Adrenal gland (tissue), 5 donors: ENCODE data around the gene SMYD1.

Source experiments
- CTCF ChIP-seq, 6 experiments: fragments of 450-650 bp in 4 of 6; fragments of 200-600 bp in 2 of 6; sonication (generic) in 1 of 6; IDR thresholded peaks; 1 replicate in 5 of 6; 2 replicates in 1 of 6; pipeline versions ENCODE4 v1.5.1 to v1.8.0; 2016 to 2021; ENCODE audit warnings: antibody characterized with exemption in 6 of 6, mild to moderate bottlenecking in 2 of 6, moderate library complexity in 1 of 6
- POLR2A ChIP-seq, 2 donors: fragments of 450-650 bp; IDR thresholded peaks; one replicate each; pipeline ENCODE4 v1.6.1; 2017; ENCODE audit warnings: antibody characterized with exemption in 2 of 2, mild to moderate bottlenecking in 2 of 2, moderate library complexity in 1 of 2
- donor health status: DM: no; HTN: no; CAD: no.

DNA sequence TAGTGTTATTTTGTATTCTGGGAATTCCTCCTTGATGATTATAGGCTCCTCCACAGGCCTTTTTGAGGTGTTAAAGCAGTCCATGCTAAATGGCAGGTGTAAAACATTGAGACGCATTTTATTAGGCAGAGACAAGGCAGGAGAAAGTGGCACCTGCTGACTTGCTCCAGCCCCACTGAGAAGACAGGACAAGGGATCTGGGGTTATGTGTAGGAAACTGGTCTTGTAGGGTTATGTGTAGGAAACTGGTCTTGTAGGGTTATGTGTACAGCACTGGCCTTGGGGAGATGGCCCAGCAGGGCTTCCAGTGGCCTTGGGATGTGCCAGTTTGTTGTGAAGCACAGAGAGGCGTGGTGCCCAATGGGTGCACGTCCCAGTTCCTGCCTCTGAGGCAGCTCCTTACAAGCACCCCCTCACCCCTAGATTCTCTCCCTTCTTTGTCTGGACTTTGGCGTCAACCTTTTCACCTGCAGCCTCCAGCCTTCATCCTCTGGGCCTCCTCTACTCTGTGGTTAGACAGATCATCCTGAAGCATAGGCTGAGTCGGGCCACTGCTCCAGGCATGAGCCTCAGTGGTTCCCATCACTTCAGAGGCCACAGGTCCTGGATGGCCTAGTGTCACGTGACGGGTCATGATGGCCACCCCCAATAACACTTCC is 61.2 kb downstream of the SMYD1 start:
- TF ChIP-seq CTCF (IDR thresholded peaks at IDR 0.05) (no peak), POLR2A (IDR thresholded peaks at IDR 0.05) (no peak)
